HG03442 (cell line): ENCODE measurements around the gene PDZD8.
"Not testable (repeated sequence)": the region's sequence is repeated elsewhere in the genome, so short reads cannot be mapped to it uniquely, and the experiment has no call there.

Source experiments
- ATAC-seq: cut with Tn5 transposase; IDR thresholded peaks from one replicate; pipeline ENCODE4 v1.9.1; 2021; ENCODE audit warnings: mild to moderate bottlenecking, moderate library complexity; ENCODE audit not compliant: unreplicated experiment

Gene PDZD8

DNA sequence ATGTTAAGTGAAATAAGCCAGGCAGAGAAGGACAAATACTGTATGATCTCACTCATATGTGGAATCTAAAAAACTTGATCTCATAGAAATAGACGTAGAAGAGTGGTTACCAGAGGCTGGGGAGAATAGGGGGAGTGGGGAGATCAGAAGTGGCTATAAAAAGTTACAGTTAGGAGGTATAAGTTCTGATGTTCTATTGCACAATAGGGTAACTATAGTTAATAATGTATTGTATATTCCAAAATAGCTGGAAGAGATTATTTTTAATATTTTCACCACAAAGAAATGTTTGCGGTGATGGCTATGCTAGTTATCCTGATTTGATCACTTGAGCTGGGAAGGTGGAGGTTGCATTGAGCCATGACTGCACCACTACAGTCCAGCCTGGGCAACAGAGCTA lies 80.5 kb downstream of the PDZD8 start:
- ATAC-seq = no peak

- no peak for ATAC-seq
Measured at GRCh38 chr10:117294039-117294645, 81.1 kb downstream of the PDZD8 start.

GRCh38 chr10:117290872-117291271 lies 84.4 kb downstream of the PDZD8 start:
- not testable (repeated sequence) for ATAC-seq

DNA sequence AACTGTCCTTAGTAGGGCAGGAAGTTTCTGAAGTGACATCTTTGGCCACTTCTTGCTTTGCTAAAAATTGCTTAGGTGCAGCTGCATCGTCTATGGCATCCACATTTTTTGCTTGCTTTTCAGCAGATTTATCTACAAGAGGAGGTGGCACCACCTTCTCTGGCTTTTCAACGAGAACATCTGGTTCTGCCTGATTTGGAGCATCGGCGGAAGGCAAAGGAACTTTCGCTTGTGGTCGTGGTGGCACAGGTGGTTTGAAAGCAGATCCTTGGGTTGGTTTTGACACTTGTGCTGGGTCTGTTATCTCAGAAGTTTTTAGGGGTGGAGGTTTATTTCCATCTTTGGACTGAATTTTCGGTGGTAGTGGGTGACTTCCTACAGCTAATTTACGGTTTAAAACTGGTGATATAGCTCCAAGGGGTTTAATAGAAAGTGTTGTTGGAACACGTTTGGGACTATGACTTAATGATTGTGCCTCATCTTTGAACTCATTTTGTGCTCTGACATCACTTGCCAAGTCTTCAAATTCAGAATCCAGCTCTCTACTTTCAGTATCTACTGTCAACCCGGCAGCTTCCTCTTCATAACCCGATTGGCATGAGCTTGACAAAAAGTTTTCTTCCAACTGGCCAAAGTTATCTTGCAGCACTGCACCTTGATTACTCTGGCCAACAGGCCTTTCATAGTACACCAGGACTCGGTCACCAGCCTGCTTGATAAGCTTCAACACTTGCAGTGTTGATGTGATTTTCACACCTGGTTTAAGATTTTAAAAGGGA lies 90.3 kb downstream of the PDZD8 start:
- no peak for ATAC-seq

- ATAC-seq = no peak
Measured at GRCh38 chr10:117277675-117278074, 97.6 kb downstream of the PDZD8 start.

- no peak for ATAC-seq
Measured at GRCh38 chr10:117275121-117275520, 100.1 kb downstream of the PDZD8 start.

GRCh38 chr10:117274509-117274908 lies 100.7 kb downstream of the PDZD8 start:
- ATAC-seq = no peak

GRCh38 chr10:117273980-117274379 lies 101.3 kb downstream of the PDZD8 start:
- no peak for ATAC-seq

DNA sequence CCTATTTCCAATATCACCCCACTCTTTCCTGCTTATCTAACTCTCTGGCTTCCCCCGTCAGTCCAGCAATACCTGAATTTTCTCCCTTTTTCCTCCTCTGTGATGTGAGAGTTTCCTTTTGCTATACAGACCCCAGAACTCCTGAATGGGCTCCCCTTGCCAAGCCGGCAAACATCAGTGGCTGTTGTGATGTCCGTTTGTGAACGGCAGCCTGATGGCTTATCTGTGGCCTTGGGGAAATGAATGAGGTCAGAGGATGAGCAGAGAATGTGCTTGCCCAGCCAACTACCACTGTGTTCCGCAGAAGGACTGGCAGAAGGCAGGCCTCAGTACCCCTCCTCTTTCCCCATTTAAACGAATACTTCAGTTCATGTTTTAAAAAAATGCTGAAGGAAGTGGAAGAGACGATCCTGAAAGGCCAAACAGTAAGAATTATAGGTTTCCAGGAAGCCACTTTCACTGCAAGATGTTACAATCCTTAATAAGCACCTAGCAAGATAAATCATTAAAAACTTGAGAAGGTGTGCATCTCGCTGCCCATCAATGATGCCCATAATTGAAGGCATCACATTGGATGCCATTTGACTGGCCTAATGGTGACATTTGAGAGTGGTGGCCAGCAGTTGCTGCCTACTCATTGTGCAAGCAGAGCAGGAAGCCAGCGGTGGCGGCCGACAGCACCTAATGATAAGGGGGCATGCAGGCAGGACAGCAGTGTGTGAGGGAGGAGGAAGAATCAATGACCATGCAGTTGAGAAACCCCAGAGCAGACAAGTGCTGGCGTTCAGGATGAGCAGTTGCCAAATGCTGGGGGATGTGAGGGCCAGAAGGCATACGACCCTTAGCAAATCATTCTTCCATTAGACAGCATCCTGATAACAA lies 102.8 kb downstream of the PDZD8 start:
- no peak for ATAC-seq

DNA sequence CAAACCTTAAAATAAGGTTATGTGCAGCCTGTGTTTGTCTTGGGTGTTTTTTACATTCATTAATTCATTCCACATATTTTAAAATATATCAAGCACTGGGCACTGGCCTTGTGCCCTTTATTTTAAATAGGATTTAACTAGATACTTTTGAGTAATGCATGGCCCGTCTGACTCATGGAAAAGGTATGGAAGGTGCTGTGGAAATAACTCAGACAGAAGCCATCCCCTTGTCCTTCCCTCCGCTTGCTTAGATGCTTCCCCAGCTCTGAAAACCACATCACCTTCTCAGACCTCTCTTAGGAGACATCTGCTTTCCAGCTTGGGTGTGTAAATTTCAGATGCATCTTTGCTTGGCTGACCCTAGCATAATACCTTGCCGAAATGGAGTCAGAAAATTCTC lies 103.8 kb downstream of the PDZD8 start:
- no peak for ATAC-seq

DNA sequence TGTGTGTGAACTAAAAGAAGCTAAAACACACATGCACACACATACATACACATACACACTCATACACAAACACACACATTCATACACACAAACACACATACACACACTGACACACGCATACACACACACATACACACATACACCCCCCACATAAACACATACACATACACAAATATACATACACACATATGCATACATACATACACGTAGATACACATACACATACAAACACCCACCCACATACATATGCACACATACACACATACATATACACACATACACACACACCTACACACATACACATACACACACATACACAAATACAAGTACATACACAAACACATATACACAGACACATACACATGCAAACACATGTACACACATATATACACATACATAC lies 106.3 kb downstream of the PDZD8 start:
- no peak for ATAC-seq

GRCh38 chr10:117268258-117268657 lies 107.0 kb downstream of the PDZD8 start:
- no peak for ATAC-seq

DNA sequence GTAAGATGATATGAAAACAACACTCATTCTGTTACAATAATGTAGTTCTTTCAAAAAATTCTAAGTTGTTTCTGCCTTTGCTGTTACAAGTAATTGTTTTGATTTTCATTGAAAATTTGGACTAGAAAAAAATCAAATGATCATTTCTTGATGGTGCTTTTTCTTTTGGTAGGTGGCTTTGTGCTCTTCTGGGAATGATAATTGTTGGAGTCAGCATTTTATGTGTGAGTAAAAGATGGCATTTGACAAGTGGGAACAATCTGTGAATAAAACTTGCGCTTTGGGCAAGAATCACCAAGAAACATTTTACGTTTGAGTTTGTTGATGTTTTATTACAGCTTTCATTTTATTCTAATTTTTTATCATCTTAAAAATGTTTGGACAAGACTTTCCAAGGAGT lies 108.4 kb downstream of the PDZD8 start:
- ATAC-seq = no peak

GRCh38 chr10:117266400-117266799 lies 108.8 kb downstream of the PDZD8 start:
- ATAC-seq = no peak

GRCh38 chr10:117264782-117265181 lies 110.5 kb downstream of the PDZD8 start:
- ATAC-seq = no peak

DNA sequence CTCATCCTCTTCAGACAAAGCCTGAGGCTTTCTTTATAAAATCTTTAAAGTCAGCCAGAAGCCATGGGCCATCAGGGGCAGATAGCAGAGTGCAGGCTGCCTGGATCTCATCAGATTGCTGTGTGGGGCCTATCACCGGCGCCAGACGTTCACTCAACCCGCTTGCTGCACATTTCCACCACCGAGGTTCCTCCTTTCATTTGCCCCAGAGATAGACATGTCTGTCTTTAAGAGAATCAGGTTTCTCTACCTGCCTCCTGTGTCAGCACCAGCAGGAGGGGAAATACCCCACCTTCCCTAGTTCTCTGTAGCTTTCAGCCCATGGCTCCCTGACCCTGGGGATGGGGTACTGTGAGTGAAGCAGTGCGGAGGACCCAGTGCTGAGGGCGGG lies 112.3 kb downstream of the PDZD8 start:
- no peak for ATAC-seq

- no peak for ATAC-seq
Measured at GRCh38 chr10:117262291-117262902, 112.8 kb downstream of the PDZD8 start.

- no peak for ATAC-seq
Measured at GRCh38 chr10:117261501-117261900, 113.7 kb downstream of the PDZD8 start.

GRCh38 chr10:117260084-117260483 lies 115.2 kb downstream of the PDZD8 start:
- ATAC-seq = no peak

DNA sequence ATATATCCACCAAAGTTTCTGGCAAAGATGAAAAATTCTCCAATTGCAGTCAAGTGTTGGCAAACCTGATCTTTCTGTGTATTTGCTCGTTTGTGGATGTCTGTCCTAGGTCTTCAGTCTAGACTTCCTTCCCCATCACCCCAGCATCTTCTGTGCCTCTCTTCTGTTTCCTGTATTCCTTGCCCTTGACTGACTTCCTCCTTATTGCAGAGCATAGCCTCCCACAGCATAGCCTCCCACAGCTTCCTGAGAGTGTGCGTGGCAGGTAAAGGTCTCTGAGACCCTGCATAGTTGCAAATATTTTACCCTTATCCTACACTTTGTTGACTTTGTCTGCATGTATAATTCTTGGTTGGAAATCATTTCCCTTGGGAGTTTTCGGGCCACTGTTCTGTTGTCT lies 116.0 kb downstream of the PDZD8 start:
- ATAC-seq = no peak

- no peak for ATAC-seq
Measured at GRCh38 chr10:117257721-117258120, 117.5 kb downstream of the PDZD8 start.
